CD4-positive, alpha-beta T cell treated with Interleukin-21 for 1 hour (primary cell): ENCODE measurements around the gene NACC1.
"Not testable (repeated sequence)": the region's sequence is repeated elsewhere in the genome, so short reads cannot be mapped to it uniquely, and the experiment has no call there.

ENCODE experiments used
- DNase-seq: peaks from one replicate; pipeline ENCODE4 v3.0.0-alpha.2; 2020

Gene NACC1

DNA sequence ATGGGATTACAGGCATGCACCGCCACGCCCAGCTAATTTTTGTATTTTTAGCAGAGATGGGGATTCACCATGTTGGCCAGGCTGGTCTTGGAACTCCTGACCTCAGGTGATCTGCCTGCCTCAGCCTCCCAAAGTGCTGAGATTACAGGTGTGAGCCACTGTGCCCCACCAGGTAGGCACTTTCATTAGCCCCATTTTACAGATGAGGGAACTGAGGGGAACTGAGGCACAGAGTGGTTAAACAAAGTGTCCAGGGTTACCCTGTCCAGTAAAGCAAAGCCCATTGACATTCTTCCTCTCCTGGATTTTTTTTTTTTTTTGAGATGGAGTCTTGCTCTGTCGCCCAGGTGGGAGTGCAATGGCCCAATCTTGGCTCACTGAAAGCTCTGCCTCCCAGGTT, 48.1 kb downstream of the NACC1 start:
- not testable (repeated sequence) for DNase-seq

DNA sequence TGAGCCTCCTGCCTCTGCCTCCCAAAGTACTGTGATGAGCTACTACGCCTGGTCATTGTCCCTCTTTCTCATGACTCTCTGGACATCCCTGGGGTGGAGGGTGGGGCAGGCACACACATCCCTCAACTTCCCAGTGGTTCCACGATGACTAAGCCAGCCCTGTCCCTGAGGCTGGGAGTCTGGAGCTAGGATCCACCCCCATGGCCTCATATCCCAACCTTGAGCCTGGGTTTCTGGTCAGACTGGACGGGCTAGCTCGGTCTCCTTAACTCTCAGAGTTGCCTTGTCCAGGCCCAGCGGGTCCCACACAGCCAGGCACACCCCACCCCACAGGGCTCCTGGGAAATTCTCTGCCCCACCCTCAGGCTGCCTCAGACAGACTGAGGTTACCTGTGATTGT, 51.7 kb downstream of the NACC1 start:
- no peak for DNase-seq

DNA sequence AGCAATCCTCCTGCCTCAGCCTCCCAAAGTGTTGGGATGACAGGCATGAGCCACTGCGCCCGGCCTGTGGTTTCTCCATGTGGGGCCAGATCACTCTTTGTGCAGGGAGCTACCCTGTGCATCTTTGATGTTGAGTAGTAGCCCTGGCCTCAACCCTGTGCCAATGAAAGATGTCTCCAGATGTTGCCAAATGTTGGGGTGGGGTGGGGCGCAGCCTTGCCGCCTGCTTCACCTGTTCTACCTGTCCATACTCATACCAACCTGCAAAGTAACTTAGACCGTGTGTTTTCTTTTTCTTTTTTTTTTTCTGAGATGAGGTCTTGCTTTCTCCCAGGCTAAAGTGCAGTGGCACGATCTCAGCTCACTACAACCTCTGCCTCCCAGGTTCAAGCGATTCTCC, 53.1 kb downstream of the NACC1 start:
- no peak for DNase-seq

DNA sequence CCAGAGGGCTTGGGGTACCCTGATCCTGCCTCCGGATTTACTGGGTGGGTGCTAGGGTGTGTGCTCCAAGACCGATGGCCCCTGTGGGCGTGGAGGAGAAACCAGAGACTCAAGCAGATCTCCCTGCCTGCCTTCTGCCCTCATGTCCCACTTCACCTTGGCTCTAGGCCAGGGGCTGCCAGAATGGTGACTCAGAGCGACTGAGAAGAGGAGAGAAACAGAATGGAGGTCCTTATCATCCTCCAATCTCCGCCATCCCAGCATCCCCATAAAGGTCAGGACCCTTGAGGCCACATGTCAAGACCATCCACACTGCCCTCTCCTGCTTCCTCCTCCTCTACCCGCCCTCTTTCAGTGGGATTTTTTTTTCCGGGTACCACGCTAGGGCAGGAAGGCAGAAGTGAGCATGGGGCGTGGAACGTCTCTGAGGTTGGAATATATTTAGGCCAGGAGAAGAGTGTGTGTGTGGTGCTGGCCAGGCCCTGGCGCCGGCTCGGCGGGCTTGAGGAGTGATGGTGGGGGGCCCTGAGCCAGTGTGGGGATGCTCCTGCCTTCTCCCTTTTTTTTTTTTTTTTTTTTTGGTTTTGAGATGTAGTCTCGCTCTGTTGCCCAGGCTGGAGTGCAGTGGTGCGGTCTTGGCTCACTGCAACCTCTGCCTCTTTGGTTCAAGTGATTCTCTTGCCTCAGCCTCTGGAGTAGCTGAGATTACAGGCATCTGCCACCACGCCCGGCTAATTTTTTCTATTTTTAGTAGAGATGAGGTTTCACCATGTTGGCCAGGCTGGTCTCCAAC, 54.5 kb downstream of the NACC1 start:
- DNase-seq = peak; percentile 77

DNA sequence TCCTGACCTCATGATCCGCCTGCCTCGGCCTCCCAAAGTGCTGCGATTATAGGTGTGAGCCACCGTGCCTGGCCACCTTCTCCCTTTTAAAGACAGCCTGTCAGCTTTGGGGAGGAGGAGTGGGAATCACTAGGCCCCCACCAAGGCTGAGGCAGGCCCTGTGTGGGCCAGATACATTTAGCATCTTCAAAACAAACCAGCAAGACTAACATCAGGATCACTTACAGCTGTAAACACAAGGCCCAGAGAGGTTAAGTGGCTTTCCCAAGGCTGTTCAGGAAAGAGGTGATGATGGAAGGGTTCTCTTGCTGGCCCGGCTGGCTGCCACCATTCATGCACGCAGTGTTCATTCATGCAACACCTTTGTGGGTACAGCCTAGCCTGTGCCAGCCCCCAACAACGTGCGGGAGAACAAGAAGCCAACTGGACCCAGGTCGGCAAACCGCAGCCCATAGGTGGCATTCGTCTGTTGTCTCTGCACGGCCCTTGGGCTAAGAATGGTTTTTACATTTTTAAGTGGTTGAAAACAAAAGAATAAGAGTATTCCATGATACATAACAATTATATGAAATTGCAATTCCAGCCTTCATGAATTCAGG, 55.2 kb downstream of the NACC1 start:
- no peak for DNase-seq

DNA sequence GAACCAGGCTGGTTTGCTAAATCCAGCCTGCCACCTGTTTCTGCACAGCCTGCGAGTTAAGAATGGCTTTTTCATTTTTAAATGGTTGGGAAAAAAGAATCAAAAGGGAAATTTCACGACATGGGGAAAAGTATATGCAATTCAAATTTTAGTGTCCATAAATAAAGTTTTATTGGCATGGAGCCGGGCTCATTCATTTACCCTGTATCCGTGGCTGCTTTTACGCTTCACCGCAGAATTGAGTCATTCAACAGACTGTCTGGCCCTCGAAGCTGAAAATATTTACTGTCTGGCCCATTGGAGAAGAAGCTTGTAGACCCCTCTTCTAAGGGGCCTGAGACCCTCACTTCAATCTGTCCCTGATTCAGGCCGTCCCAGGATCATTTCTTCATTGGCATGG, 58.3 kb downstream of the NACC1 start:
- DNase-seq = no peak

DNA sequence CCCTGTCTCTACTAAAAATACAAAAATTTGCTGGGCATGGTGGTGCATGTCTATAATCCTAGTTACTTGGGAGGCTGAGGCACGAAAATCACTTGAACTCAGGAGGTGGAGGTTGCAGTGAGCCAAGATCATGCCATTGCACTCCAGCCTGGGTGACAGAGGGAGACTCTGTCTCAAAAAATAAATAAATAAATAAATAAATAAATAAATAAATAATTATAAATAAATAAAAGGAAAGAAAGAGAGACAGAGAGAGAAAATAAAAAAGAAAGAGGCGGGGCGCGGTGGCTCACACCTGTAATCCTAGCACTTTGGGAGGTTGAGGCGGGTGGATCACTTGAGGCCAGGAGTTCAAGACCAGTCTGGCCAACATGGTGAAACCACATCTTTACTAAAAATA, 59.5 kb downstream of the NACC1 start:
- not testable (repeated sequence) for DNase-seq

DNA sequence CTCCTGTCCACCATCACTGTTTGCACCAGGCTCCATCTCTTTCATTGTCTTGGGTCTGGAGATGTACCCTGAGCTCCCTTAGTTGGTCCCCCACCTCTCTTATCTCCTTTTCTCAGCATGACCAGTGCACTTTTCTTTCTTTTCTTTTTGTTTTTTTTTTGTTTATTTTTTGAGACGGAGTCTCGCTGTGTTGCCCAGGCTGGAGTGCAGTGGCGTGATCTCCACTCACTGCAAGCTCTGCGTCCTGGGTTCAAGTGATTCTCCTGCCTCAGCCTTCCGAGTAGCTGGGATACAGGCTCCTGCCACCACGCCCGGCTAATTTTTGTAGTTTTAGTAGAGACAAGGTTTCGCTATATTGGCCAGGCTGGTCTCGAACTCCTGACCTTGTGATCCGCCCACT, 60.2 kb downstream of the NACC1 start:
- not testable (repeated sequence) for DNase-seq

DNA sequence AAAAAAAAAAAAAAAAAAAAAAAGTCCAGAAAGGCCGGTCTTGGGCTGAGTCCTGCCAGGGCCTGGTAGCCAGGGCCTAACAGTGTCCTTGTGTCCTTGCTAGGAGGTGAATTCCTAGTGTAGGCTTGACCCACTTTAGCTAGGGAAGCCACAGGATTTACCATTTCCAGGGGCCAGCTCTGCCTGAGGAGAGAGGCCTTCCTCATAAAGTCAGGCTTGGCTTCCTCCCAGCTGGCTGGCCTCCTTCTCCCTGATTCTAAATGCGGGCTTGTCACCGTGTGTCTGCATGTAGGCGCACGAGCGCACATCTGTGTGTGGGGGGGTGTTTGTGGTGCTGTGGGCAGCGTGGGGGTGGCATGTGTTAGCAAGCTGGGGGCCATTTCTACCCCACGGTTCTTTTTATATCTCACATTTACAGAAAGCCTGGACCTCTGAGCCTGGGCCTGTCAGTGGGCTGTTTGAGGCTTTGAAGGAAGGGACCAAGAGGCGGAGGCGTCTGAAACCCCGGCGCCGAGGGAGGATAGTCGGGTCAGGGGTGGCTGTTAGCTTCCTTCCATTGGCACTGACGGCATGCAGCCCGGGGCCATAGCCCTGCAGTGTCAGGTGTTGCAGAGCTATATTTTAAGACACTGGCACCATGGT, 63.8 kb downstream of the NACC1 start:
- peak; percentile 48 for DNase-seq

DNA sequence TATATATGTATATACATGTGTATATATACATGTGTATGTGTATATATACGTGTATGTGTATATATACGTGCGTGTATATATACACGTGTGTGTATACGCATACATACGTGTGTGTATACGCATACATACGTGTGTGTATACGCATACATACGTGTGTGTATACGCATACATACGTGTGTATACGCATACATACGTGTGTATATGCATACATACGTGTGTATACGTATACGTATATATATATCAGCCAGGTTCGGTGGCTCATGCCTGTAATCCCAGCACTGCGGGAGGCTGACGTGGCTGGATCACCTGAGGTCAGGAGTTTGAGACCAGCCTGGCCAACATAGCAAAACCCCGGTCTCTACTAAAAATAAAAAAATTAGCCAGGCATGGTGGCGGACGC, 66.9 kb downstream of the NACC1 start:
- DNase-seq = not testable (repeated sequence)

DNA sequence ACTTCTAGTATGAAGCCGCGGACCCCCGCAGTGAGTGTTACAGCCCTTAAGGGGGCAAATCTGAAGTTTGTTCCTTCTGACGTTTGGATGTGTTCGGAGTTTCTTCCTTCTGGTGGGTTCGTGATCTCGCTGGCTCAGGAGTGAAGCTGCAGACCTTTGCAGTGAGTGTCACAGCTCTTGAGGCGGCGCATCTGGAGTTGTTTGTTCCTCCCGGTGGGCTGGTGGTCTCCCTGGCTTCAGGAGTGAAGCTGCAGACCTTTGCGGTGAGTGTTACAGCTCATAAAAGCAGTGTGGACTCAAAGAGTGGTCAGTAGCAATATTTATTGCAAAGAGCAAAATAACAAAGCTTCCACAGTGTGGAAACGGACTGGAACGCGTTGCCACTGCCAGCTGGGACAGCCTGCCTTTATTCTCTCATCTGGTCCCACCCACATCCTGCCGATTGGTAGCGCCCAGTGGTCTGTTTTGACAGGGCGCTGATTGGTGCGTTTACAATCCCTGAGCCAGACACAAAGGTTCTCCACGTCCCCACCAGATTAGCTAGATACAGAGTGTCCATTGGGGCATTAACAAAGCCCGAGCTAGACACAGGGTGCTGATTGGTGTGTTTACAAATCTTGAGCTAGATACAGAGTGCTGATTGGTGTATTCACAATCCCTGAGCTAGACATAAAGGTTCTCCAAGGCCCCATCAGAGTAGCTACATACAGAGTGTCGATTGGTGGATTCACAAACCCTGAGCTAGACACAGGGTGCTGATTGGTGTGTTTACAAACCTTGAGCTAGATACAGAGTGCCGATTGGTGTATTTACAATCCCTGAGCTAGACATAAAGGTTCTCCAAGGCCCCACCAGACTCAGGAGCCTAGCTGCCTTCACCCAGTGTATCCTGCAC, 67.9 kb downstream of the NACC1 start:
- DNase-seq = not testable (repeated sequence)

DNA sequence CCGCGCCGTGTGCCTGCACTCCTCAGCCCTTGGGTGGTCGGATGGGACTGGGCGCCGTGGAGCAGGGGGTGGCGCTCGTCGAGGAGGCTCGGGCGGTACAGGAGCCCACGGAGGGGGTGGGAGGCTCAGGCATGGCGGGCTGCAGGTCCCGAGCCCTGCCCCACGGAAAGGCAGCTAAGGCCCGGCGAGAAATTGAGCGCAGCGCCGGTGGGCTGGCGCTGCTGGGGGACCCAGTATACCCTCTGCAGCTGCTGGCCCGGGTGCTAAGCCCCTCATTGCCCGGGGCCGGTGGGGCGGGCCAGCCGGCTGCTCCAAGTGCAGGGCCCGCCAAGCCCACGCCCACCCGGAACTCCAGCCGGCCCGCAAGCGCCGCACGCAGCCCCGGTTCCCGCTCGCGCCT, 68.6 kb downstream of the NACC1 start:
- DNase-seq = not testable (repeated sequence)

DNA sequence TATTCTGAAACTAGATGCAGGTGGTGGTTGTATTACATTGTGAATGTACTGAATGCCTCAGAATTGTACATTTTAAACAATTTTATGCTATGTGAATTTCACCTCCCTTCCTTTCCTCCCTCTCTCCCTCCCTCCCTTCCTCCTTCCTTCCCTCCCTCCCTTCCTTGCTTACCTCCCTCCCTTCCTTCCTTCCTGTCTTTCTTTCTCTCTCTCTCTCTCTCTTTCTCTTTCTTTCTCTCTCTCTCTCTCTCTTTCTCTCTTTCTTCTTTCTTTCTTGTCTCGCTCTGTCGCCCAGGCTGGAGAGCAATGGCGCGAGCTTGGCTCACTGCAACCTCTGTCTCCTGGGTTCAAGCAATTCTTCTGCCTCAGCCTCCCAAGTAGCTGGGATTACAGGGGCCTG, 69.4 kb downstream of the NACC1 start:
- no peak for DNase-seq

DNA sequence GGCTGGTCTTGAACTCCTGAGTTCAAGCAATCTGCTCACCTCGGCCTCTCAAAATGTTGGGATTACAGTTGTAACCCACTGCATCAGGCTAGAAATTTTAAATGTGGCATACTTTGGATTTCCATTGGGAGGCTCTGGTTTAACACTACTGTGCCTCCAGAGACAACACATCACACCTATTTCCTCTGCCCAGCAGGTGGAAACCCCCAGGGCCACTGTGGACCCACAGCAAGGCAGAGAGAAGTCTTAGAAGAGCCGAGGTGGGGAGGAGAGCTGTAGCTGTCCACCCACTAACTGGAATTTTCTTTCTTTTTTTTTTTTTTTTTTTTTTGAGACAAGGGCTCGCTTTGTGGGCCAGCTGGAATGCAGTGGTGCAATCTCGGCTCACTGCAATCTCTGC, 71.5 kb downstream of the NACC1 start:
- DNase-seq = no peak
